HCT116 (cell line): ENCODE measurements around the gene CLASP2. TPM values are rescaled to one million over a fixed set of nuclear protein-coding genes. Genes with fewer than 3 reads are reported as not detected.

Source experiments
- ATAC-seq: fragments of 200-7000 bp; cut with Tn5 transposase; 2 replicates; pipeline ENCODE4 v1.9.1; 2020; ENCODE audit warnings: mild to moderate bottlenecking, moderate library complexity
- BruUV-seq: library from RNA; stranded (reverse); fragments of 400-500 nt; replicated peaks from 2 replicates; lab custom pipeline; 2021; lab: Mats Ljungman, UMichigan
- CTCF ChIA-PET: fragments of 300-600 bp; sonication (Branson Sonifier 250); formaldehyde crosslinking; loops from one replicate; lab custom pipeline; 2021; ENCODE audit warnings: antibody characterized with exemption; lab: Charles Lee
- POLR2A ChIA-PET: fragments of 300-600, 350-600 bp; sonication (Branson Sonifier 250); formaldehyde crosslinking; loops from one replicate; lab custom pipeline; 2021; ENCODE audit warnings: antibody characterized with exemption; lab: Charles Lee
- RAD21 ChIA-PET, 2 experiments: fragments of 300-600 bp; sonication (Branson Sonifier 250); formaldehyde crosslinking; loops; one replicate each; lab custom pipeline; 2023; ENCODE audit warnings: low total read pairs in 2 of 2; ENCODE audit not compliant: uncharacterized antibody in 2 of 2, unreplicated experiment in 2 of 2, low non-redundant PET in 1 of 2; lab: Charles Lee
- DNase-seq: peaks from one replicate; pipeline ENCODE4 v3.0.0-alpha.2; 2010; ENCODE audit warnings: low read depth, low spot score
- H2AFZ ChIP-seq: fragments of 200-600 bp; shearing (Covaris generic), sonication (generic); 2 replicates; pipeline ENCODE4 v1.6.1; 2017; ENCODE audit warnings: low read depth, mixed run types, mixed read lengths, antibody characterized with exemption, low read length; ENCODE audit not compliant: poor library complexity, severe bottlenecking
- H3K27ac ChIP-seq: 2 replicates; pipeline ENCODE4 v1.5.1; 2012; ENCODE audit warnings: low read depth, low read length
- H3K27me3 ChIP-seq: fragments of 200-600 bp; sonication (generic); 2 replicates; pipeline ENCODE4 v1.6.1; 2016; ENCODE audit warnings: mixed run types, low read length, mixed read lengths; ENCODE audit not compliant: insufficient read depth
- H3K36me3 ChIP-seq, 2 experiments: fragments of 200-500 bp in 1 of 2; fragments of 200-600 bp in 1 of 2; sonication (Bioruptor generic) in 1 of 2; sonication (generic) in 1 of 2; 2 replicates each; pipeline versions ENCODE4 v1.5.1 to v1.6.1; 2014 to 2016; ENCODE audit warnings: low read length in 2 of 2, inconsistent platforms in 1 of 2, mixed read lengths in 1 of 2, mixed run types in 1 of 2; ENCODE audit not compliant: insufficient read depth in 2 of 2, control insufficient read depth in 1 of 2
- H3K4me1 ChIP-seq, 2 experiments: fragments of 200-600 bp in 1 of 2; sonication (generic) in 1 of 2; 2 replicates each; pipeline versions ENCODE4 v1.5.1 to v1.6.1; 2012 to 2017; ENCODE audit warnings: low read length in 2 of 2, inconsistent platforms in 1 of 2, mild to moderate bottlenecking in 1 of 2, mixed read lengths in 1 of 2, mixed run types in 1 of 2, moderate library complexity in 1 of 2; ENCODE audit not compliant: insufficient read depth in 2 of 2, control insufficient read depth in 1 of 2
- H3K4me2 ChIP-seq: fragments of 200-600 bp; sonication (generic); 2 replicates; pipeline ENCODE4 v1.6.1; 2017; ENCODE audit warnings: mixed run types, low read length, mixed read lengths
- H3K4me3 ChIP-seq, 2 experiments: fragments of 200-600 bp in 1 of 2; sonication (generic) in 1 of 2; replicated peaks in 1 of 2; 2 replicates each; pipeline ENCODE4 v1.5.1; 2011 to 2016; ENCODE audit warnings: low read length in 2 of 2, control low read depth in 1 of 2, low read depth in 1 of 2, mild to moderate bottlenecking in 1 of 2, mixed read lengths in 1 of 2, mixed run types in 1 of 2
- H3K79me2 ChIP-seq: fragments of 200-600 bp; sonication (generic); 2 replicates; pipeline ENCODE4 v1.6.1; 2017; ENCODE audit warnings: mild to moderate bottlenecking, mixed run types, low read length, moderate library complexity, mixed read lengths; ENCODE audit not compliant: insufficient read depth
- H3K9ac ChIP-seq: fragments of 200-600 bp; sonication (generic); 2 replicates; pipeline ENCODE4 v1.6.1; 2016; ENCODE audit warnings: low read length, mixed read lengths
- H3K9me2 ChIP-seq: fragments of 200-600 bp; sonication (generic), shearing (Covaris generic); 2 replicates; pipeline ENCODE4 v1.6.1; 2017; ENCODE audit warnings: mixed run types, mild to moderate bottlenecking, moderate library complexity; ENCODE audit not compliant: insufficient read depth
- H3K9me3 ChIP-seq, 2 experiments: fragments of 200-500 bp in 1 of 2; fragments of 200-600 bp in 1 of 2; sonication (Bioruptor generic) in 1 of 2; sonication (generic) in 1 of 2; 2 replicates each; pipeline ENCODE4 v1.6.1; 2014 to 2017; ENCODE audit warnings: low read length in 2 of 2, mixed read lengths in 2 of 2, inconsistent platforms in 1 of 2, low read depth in 1 of 2, mild to moderate bottlenecking in 1 of 2, mixed run types in 1 of 2, moderate library complexity in 1 of 2; ENCODE audit not compliant: control insufficient read depth in 1 of 2, insufficient read depth in 1 of 2
- H4K20me1 ChIP-seq: fragments of 200-600 bp; sonication (generic), shearing (Covaris generic); 2 replicates; pipeline ENCODE4 v1.6.1; 2017; ENCODE audit warnings: mixed run types, mild to moderate bottlenecking, moderate library complexity; ENCODE audit not compliant: insufficient read depth
- ATF3 ChIP-seq: IDR thresholded peaks from 2 replicates; pipeline ENCODE4 v1.6.1; 2012
- CBX3 ChIP-seq: IDR thresholded peaks from 2 replicates; pipeline ENCODE4 v1.6.1; 2012; ENCODE audit warnings: low read depth
- CTCF ChIP-seq, 3 experiments: fragments of 200-600 bp in 1 of 3; sonication (generic) in 1 of 3; IDR thresholded peaks in 2 of 3; conservative IDR thresholded peaks in 1 of 3; 2 replicates each; pipeline ENCODE4 v1.5.1; 2012 to 2017; ENCODE audit warnings: low read depth in 2 of 3, low read length in 2 of 3, antibody characterized with exemption in 1 of 3, borderline replicate concordance in 1 of 3, control low read depth in 1 of 3, mild to moderate bottlenecking in 1 of 3, mixed read lengths in 1 of 3, mixed run types in 1 of 3, moderate library complexity in 1 of 3; ENCODE audit not compliant: insufficient read depth in 1 of 3
- ELF1 ChIP-seq: IDR thresholded peaks from 2 replicates; pipeline ENCODE4 v1.6.1; 2012; ENCODE audit warnings: low read depth, borderline replicate concordance
- EZH2 ChIP-seq: fragments of 200-600 bp; sonication (generic); IDR thresholded peaks from 2 replicates; pipeline ENCODE4 v1.6.1; 2017; ENCODE audit warnings: antibody characterized with exemption, mixed run types
- EZH2phosphoT487 ChIP-seq: fragments of 200-600 bp; IDR thresholded peaks from 2 replicates; pipeline ENCODE4 v1.6.1; 2018; ENCODE audit warnings: antibody characterized with exemption, borderline replicate concordance
- FOSL1 ChIP-seq: IDR thresholded peaks from 2 replicates; pipeline ENCODE4 v1.6.1; 2012; ENCODE audit warnings: low read depth
- JUND ChIP-seq: IDR thresholded peaks from 2 replicates; pipeline ENCODE4 v1.6.1; 2012
- POLR2AphosphoS5 ChIP-seq: IDR thresholded peaks from 2 replicates; pipeline ENCODE4 v1.6.1; 2011; ENCODE audit warnings: mild to moderate bottlenecking, low read depth, low read length, moderate library complexity
- SIN3A ChIP-seq: IDR thresholded peaks from 2 replicates; pipeline ENCODE4 v1.6.1; 2012; ENCODE audit warnings: low read depth
- SP1 ChIP-seq: IDR thresholded peaks from 2 replicates; pipeline ENCODE4 v1.6.1; 2012; ENCODE audit warnings: low read depth
- TCF7L2 ChIP-seq: IDR thresholded peaks from 2 replicates; pipeline ENCODE4 v1.7.0; 2011; ENCODE audit warnings: borderline replicate concordance, inconsistent platforms; ENCODE audit not compliant: insufficient read depth, insufficient read length; ENCODE audit errors: extremely low read depth
- ZBTB33 ChIP-seq: IDR thresholded peaks from 2 replicates; pipeline ENCODE4 v1.6.1; 2011; ENCODE audit warnings: mild to moderate bottlenecking, low read length, moderate library complexity; ENCODE audit not compliant: insufficient replicate concordance; ENCODE audit errors: extremely low read depth
- ZNF274 ChIP-seq: fragments of 200-500 bp; sonication (Bioruptor generic); IDR thresholded peaks from 2 replicates; pipeline ENCODE4 v1.6.1; 2014; ENCODE audit warnings: mild to moderate bottlenecking, low read depth, low read length, inconsistent platforms
- intact Hi-C: fragments of 100-400 bp; cut with micrococcal nuclease; formaldehyde crosslinking; loops from 2 replicates; pipeline ENCODE4 v1.10.0; 2022
- total RNA-seq: library from RNA; stranded (reverse); gene quantifications from one replicate; pipeline ENCODE4 v1.2.1, GENCODE V29; 2021; ENCODE audit not compliant: unreplicated experiment
- TF ChIP-seq, protein P1 (sequence below): IDR thresholded peaks from 2 replicates; pipeline ENCODE4 v1.6.1; 2012

CLASP2 gene
- total RNA-seq, 1 experiment from 2014 or later = 36.3 TPM

DNA sequence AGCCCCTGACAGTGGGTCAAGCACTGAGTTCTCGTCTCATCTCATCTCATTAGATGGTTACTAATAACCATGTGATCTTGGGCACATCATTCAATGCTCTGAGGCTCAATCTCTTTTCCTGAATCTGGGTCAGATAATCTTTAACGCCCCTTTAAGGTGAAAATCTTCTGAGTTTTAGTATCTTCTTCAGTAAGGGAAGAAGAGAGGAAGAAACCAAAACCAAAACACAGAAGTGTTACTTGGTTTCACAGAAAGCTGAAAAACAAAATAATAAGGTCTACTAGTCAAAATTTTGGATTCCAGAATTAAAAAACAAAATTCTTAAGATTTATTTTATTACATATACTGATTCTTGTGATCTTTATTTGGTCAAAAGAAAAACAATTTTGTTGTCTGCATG is 78.2 kb downstream of the CLASP2 start:
- no peaks in the 10 kb centered on the region for H3K27me3 ChIP-seq
- no peak for ATAC-seq
- no peaks in the 10 kb centered on the region for H3K79me2 ChIP-seq
- POLR2A ChIA-PET = no interaction called here
- no TSS peak for BruUV-seq
- no peak overlapping the region for H2AFZ ChIP-seq
- RAD21 ChIA-PET = no interaction called here
- no peaks in the 10 kb centered on the region for H4K20me1 ChIP-seq
- no peak overlapping the region for H3K4me2 ChIP-seq
- H3K4me3 ChIP-seq = no peak overlapping the region
- CTCF ChIA-PET = no interaction called here
- H3K9me3 ChIP-seq = no peaks in the 10 kb centered on the region
- TF ChIP-seq ATF3 = no peak
- no peak for TF ChIP-seq FOSL1
- TF ChIP-seq ELF1 = no peak
- TF ChIP-seq EZH2phosphoT487 = no peak
- TF ChIP-seq POLR2AphosphoS5 = no peak
- TF ChIP-seq JUND = no peak
- no peak for TF ChIP-seq EZH2
- no peak for TF ChIP-seq TCF7L2
- TF ChIP-seq, protein P1, sequence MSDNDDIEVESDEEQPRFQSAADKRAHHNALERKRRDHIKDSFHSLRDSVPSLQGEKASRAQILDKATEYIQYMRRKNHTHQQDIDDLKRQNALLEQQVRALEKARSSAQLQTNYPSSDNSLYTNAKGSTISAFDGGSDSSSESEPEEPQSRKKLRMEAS = no peak
- TF ChIP-seq SP1 = no peak
- TF ChIP-seq SIN3A = no peak
- no peak for TF ChIP-seq CTCF (IDR thresholded peaks at IDR 0.05 in 2 of 3, conservative IDR thresholded peaks at IDR 0.05 in 1 of 3; ENCODE audit: borderline replicate concordance in 1 of 3, insufficient read depth in 1 of 3, low read depth in 2 of 3, low read length in 2 of 3)
- no peak for TF ChIP-seq ZBTB33
- no peak for TF ChIP-seq CBX3
- no peak for TF ChIP-seq ZNF274
- H3K9me2 ChIP-seq = no peaks in the 10 kb centered on the region
- no peak overlapping the region for H3K27ac ChIP-seq
- intact Hi-C loops = no loop called here
- H3K36me3 ChIP-seq = no peaks in the 10 kb centered on the region
- DNase-seq = no peak
- no peaks in the 10 kb centered on the region for H3K4me1 ChIP-seq
- no peak overlapping the region for H3K9ac ChIP-seq
